Measurements from ENCODE around the gene HAND1. TPM values are rescaled to one million over a fixed set of nuclear protein-coding genes. Genes with fewer than 3 reads are reported as not detected.

HAND1 gene
- total RNA-seq, 1 experiment from 2014 or later, result not detected

- H3K4me2 ChIP-seq (ENCODE audit: low read depth, low read length, poor library complexity, severe bottlenecking), result no peak overlapping the region
- no peaks in the 10 kb centered on the region for H3K4me1 ChIP-seq (ENCODE audit: low read length)
- H3K9ac ChIP-seq (ENCODE audit: low read length), result no peak overlapping the region
- no peak overlapping the region for H3K27ac ChIP-seq (ENCODE audit: low read length)
- H3K9me2 ChIP-seq (replicated peaks; ENCODE audit: insufficient read depth, low read length), result no peaks in the 10 kb centered on the region
- H3K79me2 ChIP-seq (ENCODE audit: low read length), result no peaks in the 10 kb centered on the region
- H2AFZ ChIP-seq (ENCODE audit: low read length), result no peak overlapping the region
- H3K27me3 ChIP-seq (ENCODE audit: low read length), result no peaks in the 10 kb centered on the region
- no peaks in the 10 kb centered on the region for H4K20me1 ChIP-seq (ENCODE audit: insufficient read depth, low read depth, low read length)
- H3K36me3 ChIP-seq (ENCODE audit: insufficient read depth, low read length), result no peaks in the 10 kb centered on the region
- DNase-seq, result no peak
- H3K4me3 ChIP-seq (ENCODE audit: low read length), result no peak overlapping the region
- no peaks in the 10 kb centered on the region for H3K9me3 ChIP-seq (ENCODE audit: low read length)
These were observed 7.9 kb upstream of the HAND1 start for GRCh38 chr5:154485850-154486426.

- Histone ChIP-seq H3K27me3 (ENCODE audit: low read length) (no peaks in the 10 kb centered on the region), H3K36me3 (ENCODE audit: insufficient read depth, low read length) (no peaks in the 10 kb centered on the region), H3K9me2 (replicated peaks; ENCODE audit: insufficient read depth, low read length) (no peaks in the 10 kb centered on the region), H3K27ac (ENCODE audit: low read length) (no peak overlapping the region), H2AFZ (ENCODE audit: low read length) (no peak overlapping the region), H4K20me1 (ENCODE audit: insufficient read depth, low read depth, low read length) (no peaks in the 10 kb centered on the region), H3K9me3 (ENCODE audit: low read length) (no peaks in the 10 kb centered on the region), H3K4me1 (ENCODE audit: low read length) (no peaks in the 10 kb centered on the region), H3K79me2 (ENCODE audit: low read length) (no peaks in the 10 kb centered on the region), H3K9ac (ENCODE audit: low read length) (no peak overlapping the region), H3K4me3 (ENCODE audit: low read length) (no peak overlapping the region), H3K4me2 (ENCODE audit: low read depth, low read length, poor library complexity, severe bottlenecking) (no peak overlapping the region)
- DNase-seq, result no peak
These were observed 7.1 kb upstream of the HAND1 start for GRCh38 chr5:154485096-154485491.

DNA sequence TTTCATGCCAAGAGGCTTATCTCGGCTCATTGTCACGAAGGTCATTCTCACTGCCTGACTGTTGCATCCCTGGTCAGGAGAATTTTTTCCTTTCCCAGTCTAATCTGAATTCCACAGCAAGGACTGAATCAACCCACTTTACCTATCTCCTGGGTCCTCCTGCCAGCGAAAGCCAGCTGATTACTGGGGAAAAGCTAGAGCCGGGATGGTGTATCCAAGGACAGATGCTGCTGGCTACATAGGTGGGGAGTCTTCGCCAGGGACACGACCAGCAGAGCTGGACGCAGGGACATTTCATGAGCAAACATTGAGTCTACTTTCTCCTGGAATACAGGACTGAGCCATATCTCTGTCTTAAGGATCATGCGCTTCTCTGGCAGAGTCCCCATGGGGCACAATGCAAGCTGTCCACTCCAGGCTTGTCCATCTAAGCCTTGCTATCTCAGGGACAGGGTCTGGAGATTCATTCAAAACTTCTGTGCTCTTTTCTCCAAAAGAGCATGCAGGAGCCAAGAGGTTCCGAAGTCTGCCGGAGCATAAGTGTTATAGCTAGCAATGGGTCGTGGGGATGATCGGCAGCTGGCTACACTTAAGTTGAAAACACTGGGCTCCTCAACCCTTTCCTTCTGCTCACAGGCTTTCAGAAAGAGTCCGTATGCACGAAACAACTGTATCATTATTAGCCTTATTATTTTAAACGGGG, 6.5 kb upstream of the HAND1 start:
- Histone ChIP-seq H3K9ac (ENCODE audit: low read length) (no peak overlapping the region), H3K27ac (ENCODE audit: low read length) (no peak overlapping the region), H2AFZ (ENCODE audit: low read length) (no peak overlapping the region), H3K4me2 (ENCODE audit: low read depth, low read length, poor library complexity, severe bottlenecking) (no peak overlapping the region), H3K4me1 (ENCODE audit: low read length) (no peaks in the 10 kb centered on the region), H4K20me1 (ENCODE audit: insufficient read depth, low read depth, low read length) (no peaks in the 10 kb centered on the region), H3K27me3 (ENCODE audit: low read length) (no peaks in the 10 kb centered on the region), H3K4me3 (ENCODE audit: low read length) (no peak overlapping the region), H3K9me3 (ENCODE audit: low read length) (no peaks in the 10 kb centered on the region), H3K36me3 (ENCODE audit: insufficient read depth, low read length) (no peaks in the 10 kb centered on the region), H3K79me2 (ENCODE audit: low read length) (no peaks in the 10 kb centered on the region), H3K9me2 (replicated peaks; ENCODE audit: insufficient read depth, low read length) (no peaks in the 10 kb centered on the region)
- DNase-seq, result no peak

DNA sequence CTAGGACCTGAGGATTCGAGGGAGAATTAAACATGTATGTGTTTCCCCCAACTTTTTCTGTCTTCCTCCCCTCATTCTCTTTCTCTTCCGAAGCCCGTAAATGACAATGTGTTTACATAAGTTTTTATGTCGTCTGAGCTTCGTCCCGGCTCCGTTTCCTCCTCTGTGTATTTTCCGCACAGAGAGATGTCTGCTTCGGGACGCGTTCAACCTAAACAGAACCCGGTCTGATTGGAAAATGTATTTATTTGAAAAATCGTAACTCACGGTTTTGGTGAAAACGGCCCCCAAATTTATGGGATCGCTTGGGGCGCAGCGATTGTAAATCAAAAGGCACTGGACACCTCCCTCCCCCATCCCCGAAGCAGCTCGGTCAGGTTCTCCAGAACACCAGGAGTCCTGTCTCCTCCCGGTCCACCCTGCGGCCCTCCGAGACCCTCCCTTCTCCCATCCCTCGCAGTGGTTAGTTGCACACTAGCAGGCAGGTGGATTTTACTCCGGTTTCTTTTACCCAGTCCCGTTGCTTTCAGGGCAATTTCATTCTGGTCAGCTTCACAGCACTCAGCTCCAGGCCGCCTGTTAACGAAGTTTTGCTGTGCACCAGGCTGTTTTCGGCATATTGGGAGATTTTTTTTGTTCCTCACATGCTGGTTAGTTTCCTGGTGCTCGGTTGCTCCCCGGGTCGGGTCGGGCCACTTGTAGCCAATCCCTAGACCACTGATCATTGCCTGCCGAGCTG, 5.8 kb upstream of the HAND1 start:
- no peak overlapping the region for H3K27ac ChIP-seq (ENCODE audit: low read length)
- no peak overlapping the region for H3K4me2 ChIP-seq (ENCODE audit: low read depth, low read length, poor library complexity, severe bottlenecking)
- no peak overlapping the region for H3K9ac ChIP-seq (ENCODE audit: low read length)
- H3K27me3 ChIP-seq (ENCODE audit: low read length), result no peaks in the 10 kb centered on the region
- H3K9me3 ChIP-seq (ENCODE audit: low read length), result no peaks in the 10 kb centered on the region
- no peak overlapping the region for H2AFZ ChIP-seq (ENCODE audit: low read length)
- H3K9me2 ChIP-seq (replicated peaks; ENCODE audit: insufficient read depth, low read length), result no peaks in the 10 kb centered on the region
- H3K4me3 ChIP-seq (ENCODE audit: low read length), result no peak overlapping the region
- H4K20me1 ChIP-seq (ENCODE audit: insufficient read depth, low read depth, low read length), result no peaks in the 10 kb centered on the region
- no peaks in the 10 kb centered on the region for H3K79me2 ChIP-seq (ENCODE audit: low read length)
- no peak for DNase-seq
- H3K36me3 ChIP-seq (ENCODE audit: insufficient read depth, low read length), result no peaks in the 10 kb centered on the region
- H3K4me1 ChIP-seq (ENCODE audit: low read length), result no peaks in the 10 kb centered on the region

DNA sequence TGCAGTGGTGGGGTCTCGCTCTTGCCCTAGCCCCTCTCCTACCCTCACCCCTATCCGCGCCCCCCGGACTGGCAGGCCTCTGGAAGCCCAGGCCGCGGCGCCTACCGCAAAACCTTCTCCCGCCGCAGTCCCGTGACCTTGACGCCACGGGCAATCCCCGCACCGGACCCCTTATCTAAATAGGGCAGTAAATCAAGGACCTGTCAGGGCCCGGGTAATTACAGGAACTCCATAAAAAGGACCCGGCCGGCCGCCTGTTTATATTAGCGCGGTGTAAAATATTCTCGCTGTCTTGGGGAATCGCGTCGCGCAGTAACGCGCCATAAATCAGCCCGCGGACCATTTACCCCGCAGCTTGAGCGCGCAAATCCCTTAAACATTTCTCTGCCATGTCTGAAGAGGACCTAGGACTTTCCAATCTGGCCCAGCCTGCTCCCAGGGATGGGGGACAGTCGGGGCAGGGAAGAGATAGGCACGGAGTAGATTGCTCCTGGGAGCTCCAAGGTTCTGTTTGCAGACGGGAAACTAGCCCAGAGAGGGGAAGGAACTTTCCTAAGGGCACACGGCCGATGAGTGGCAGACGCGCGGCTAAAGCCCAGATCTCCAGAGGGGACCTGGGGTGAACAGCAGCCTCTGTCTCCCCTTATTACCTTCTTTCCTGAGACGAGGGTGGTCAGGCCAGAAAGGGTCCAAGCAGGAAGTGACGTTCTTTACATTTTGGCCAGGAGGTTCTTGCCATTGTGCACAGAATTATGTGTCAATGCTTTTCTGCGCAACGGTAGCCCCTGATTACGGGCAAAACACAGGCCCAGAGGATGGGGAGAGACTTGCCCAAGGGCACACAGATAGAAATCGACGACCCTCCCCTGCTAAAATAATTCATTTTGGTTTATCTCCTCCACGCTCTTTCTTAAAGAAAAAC, 4.8 kb upstream of the HAND1 start:
- no peak overlapping the region for H2AFZ ChIP-seq (ENCODE audit: low read length)
- no peaks in the 10 kb centered on the region for H3K36me3 ChIP-seq (ENCODE audit: insufficient read depth, low read length)
- H3K27ac ChIP-seq (ENCODE audit: low read length), result no peak overlapping the region
- H3K9me2 ChIP-seq (replicated peaks; ENCODE audit: insufficient read depth, low read length), result no peaks in the 10 kb centered on the region
- H3K4me2 ChIP-seq (ENCODE audit: low read depth, low read length, poor library complexity, severe bottlenecking), result no peak overlapping the region
- no peak overlapping the region for H3K4me3 ChIP-seq (ENCODE audit: low read length)
- no peaks in the 10 kb centered on the region for H3K4me1 ChIP-seq (ENCODE audit: low read length)
- H3K79me2 ChIP-seq (ENCODE audit: low read length), result no peaks in the 10 kb centered on the region
- H3K9me3 ChIP-seq (ENCODE audit: low read length), result no peaks in the 10 kb centered on the region
- H3K9ac ChIP-seq (ENCODE audit: low read length), result no peak overlapping the region
- no peaks in the 10 kb centered on the region for H3K27me3 ChIP-seq (ENCODE audit: low read length)
- no peak for DNase-seq
- H4K20me1 ChIP-seq (ENCODE audit: insufficient read depth, low read depth, low read length), result no peaks in the 10 kb centered on the region

DNA sequence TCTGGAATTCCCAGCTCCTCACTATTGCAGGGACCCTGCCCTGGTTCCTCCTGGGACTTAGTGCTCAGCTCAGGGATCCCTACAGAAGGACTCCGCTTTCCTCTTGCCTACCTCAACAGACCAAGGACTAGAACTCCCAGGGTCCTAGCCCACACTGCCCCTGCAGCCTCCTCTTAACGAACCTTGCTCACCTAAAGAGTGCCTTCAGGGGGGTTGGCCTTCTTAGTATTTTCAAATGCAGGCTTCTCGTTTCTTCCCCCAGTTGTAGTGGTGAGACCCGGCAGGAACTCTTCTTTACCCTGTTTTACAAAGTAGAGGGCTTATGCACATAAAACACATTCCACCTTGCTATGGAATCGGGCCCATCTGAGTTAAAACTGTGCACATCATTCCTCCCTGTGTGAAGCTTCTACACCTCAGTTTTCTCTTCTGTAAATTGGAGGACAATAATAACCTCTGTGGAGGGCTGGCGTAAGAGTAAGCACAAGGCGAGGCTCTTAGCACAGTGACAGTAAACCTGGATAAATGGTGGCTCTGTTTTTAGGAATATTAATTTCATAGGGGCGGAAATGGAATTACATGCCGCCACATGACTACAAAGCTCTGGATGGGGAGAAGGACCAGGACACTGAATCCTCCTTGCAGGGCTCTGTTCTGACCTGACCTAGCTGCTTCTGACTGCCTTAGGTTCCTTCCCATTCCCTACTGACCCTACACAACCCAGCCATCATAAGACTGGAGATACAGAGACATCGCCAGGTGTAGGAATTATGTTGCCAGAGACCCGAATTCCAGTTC, 3.8 kb upstream of the HAND1 start:
- H3K4me2 ChIP-seq (ENCODE audit: low read depth, low read length, poor library complexity, severe bottlenecking), result no peak overlapping the region
- H4K20me1 ChIP-seq (ENCODE audit: insufficient read depth, low read depth, low read length), result no peaks in the 10 kb centered on the region
- no peaks in the 10 kb centered on the region for H3K9me2 ChIP-seq (replicated peaks; ENCODE audit: insufficient read depth, low read length)
- H3K4me1 ChIP-seq (ENCODE audit: low read length), result no peaks in the 10 kb centered on the region
- H3K27me3 ChIP-seq (ENCODE audit: low read length), result no peaks in the 10 kb centered on the region
- no peaks in the 10 kb centered on the region for H3K79me2 ChIP-seq (ENCODE audit: low read length)
- no peak overlapping the region for H3K9ac ChIP-seq (ENCODE audit: low read length)
- H2AFZ ChIP-seq (ENCODE audit: low read length), result no peak overlapping the region
- no peak overlapping the region for H3K4me3 ChIP-seq (ENCODE audit: low read length)
- no peak overlapping the region for H3K27ac ChIP-seq (ENCODE audit: low read length)
- DNase-seq, result no peak
- H3K36me3 ChIP-seq (ENCODE audit: insufficient read depth, low read length), result no peaks in the 10 kb centered on the region
- H3K9me3 ChIP-seq (ENCODE audit: low read length), result no peaks in the 10 kb centered on the region

- Histone ChIP-seq H3K4me2 (ENCODE audit: low read depth, low read length, poor library complexity, severe bottlenecking) (no peak overlapping the region), H3K36me3 (ENCODE audit: insufficient read depth, low read length) (no peaks in the 10 kb centered on the region), H3K79me2 (ENCODE audit: low read length) (no peaks in the 10 kb centered on the region), H3K4me3 (ENCODE audit: low read length) (no peak overlapping the region), H2AFZ (ENCODE audit: low read length) (no peak overlapping the region), H3K9me3 (ENCODE audit: low read length) (no peaks in the 10 kb centered on the region), H3K9me2 (replicated peaks; ENCODE audit: insufficient read depth, low read length) (no peaks in the 10 kb centered on the region), H3K27me3 (ENCODE audit: low read length) (no peaks in the 10 kb centered on the region), H4K20me1 (ENCODE audit: insufficient read depth, low read depth, low read length) (no peaks in the 10 kb centered on the region), H3K27ac (ENCODE audit: low read length) (no peak overlapping the region), H3K9ac (ENCODE audit: low read length) (no peak overlapping the region), H3K4me1 (ENCODE audit: low read length) (no peaks in the 10 kb centered on the region)
- DNase-seq, result no peak
These were observed 2.8 kb upstream of the HAND1 start for GRCh38 chr5:154480847-154481246.
